Measurements from ENCODE around the gene GAB2.

The GAB2 gene

DNA sequence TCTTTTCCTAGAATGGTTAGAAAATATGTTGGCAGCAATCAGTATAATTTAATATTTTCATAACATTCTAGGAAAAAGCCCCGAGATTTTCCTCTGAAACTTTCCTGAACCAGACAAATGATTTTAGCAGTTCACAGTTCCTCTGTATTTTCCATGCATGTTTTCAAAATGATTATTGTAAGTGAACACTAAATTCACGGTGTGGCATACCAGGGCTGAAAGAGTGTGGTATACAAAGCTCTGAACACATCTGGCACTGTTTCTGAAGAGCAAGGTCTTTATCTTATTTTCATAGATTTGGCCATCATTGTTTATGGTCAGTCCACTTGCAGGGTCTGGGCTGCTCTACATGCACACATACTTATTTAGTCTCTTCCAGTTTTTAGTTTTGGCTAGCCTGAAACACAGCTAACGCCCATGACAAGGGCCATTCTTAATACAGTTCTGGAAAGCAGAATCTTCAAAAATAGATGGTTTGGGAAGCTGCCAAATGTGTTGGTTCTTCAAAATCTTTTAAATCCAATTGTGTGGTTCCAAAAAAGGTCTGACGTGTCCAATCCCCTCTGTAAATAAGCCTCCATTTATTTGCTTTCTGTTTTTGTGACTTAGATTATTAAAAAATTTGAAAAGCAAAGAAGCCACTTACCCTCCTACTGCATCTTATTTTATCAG, 7.9 kb upstream of the GAB2 start:
- Histone ChIP-seq H3K27me3 (ENCODE audit: control insufficient read depth, insufficient read depth, low read length) (no peaks in the 10 kb centered on the region), H3K36me3 (ENCODE audit: control insufficient read depth, insufficient read depth, low read length) (no peaks in the 10 kb centered on the region), H3K9me3 (ENCODE audit: control insufficient read depth, low read length) (no peaks in the 10 kb centered on the region), H3K4me1 (ENCODE audit: control insufficient read depth, insufficient read depth, low read length) (no peaks in the 10 kb centered on the region), H3K9ac (ENCODE audit: low read length) (no peak overlapping the region), H3K4me3 (ENCODE audit: low read length) (no peak overlapping the region)

DNA sequence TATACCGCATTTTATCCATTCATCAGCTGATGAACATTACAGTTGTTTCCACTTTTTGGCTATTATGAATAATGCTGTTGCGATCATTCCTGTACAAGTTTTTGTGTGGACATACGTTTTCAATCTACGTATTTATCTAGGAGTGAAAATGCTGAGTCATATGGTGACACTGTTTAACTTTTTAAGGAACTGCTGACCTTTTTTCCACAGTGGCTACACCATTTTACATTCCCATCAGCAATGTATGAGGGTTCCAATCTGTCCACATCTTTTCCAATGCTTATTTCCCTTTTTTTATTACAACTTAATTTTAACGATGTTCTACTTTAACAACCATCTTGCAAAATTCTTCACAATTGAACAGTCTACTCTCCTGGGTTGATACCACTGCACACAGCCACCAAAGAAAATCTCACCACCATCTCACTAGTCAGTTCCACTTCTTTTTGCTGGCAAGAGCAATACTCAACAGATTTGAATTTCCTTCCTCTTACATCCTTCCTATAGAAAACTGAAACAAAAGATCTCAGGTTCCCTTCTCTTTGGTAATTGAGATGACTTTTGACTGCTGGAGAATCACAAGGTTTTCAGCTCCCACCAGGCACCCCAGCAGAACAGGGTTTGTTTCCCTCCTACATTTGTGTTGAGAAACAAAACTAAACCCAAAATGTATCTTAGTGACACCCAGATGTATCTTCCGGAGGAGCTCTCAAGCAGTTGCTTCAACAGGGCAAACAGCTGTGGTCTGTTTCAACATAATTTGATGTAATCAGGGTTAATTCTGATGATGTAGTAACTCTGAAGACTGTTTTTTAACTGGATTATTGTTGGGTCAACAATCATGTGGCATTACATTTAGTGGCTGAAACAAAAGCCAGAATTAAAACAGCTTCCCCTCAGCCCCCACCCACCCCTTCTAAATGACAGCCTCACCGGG, 7.0 kb upstream of the GAB2 start:
- Histone ChIP-seq H3K9ac (ENCODE audit: low read length) (no peak overlapping the region), H3K4me3 (ENCODE audit: low read length) (no peak overlapping the region), H3K4me1 (ENCODE audit: control insufficient read depth, insufficient read depth, low read length) (peaks cover 1% of the 10 kb centered on the region), H3K9me3 (ENCODE audit: control insufficient read depth, low read length) (no peaks in the 10 kb centered on the region), H3K27me3 (ENCODE audit: control insufficient read depth, insufficient read depth, low read length) (no peaks in the 10 kb centered on the region), H3K36me3 (ENCODE audit: control insufficient read depth, insufficient read depth, low read length) (no peaks in the 10 kb centered on the region)

DNA sequence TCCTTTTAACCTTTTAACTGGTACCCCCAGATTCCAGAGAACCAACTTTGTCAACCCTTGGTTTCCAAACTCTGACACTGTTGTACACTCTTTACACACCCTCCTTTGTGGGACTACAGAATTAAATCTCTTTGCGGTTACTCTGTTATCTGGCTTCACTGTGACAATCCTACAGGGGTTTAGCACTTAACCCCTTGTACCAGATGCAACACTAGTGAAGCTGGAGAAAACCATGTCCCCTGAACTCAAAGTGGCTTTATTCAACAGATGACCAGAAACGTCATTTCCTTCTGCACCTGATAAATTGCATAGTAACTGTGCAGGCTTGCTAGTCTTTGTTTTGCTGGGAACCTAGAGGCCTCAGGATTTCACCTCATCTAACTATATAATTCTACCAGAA, 5.6 kb upstream of the GAB2 start:
- Histone ChIP-seq H3K4me1 (ENCODE audit: control insufficient read depth, insufficient read depth, low read length) (peaks cover 10% of the 10 kb centered on the region), H3K36me3 (ENCODE audit: control insufficient read depth, insufficient read depth, low read length) (no peaks in the 10 kb centered on the region), H3K9me3 (ENCODE audit: control insufficient read depth, low read length) (no peaks in the 10 kb centered on the region), H3K4me3 (ENCODE audit: low read length) (no peak overlapping the region), H3K27me3 (ENCODE audit: control insufficient read depth, insufficient read depth, low read length) (no peaks in the 10 kb centered on the region), H3K9ac (ENCODE audit: low read length) (no peak overlapping the region)

DNA sequence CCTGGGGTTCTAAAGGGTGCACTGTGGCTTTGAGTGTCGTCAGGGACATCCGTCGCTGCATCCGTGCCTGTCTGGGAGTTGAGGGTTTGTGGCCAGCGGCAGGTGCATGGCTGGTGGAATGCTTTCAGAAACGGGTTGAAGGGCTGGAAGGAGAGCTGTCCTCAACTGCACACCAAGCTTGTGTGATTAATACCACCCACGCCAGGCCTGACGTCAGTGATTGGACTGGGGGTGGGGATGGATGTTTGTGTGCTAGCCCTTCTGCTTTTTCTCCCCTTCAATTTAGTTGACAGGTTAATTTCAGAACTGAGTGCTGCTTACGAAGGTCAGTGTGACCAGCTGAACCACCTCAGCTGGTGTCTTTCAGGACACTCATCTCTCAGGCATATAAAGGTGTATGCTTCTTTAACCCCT, 3.2 kb upstream of the GAB2 start:
- Histone ChIP-seq H3K9me3 (ENCODE audit: control insufficient read depth, low read length) (no peaks in the 10 kb centered on the region), H3K4me3 (ENCODE audit: low read length) (no peak overlapping the region), H3K9ac (ENCODE audit: low read length) (no peak overlapping the region), H3K36me3 (ENCODE audit: control insufficient read depth, insufficient read depth, low read length) (no peaks in the 10 kb centered on the region), H3K27me3 (ENCODE audit: control insufficient read depth, insufficient read depth, low read length) (no peaks in the 10 kb centered on the region), H3K4me1 (ENCODE audit: control insufficient read depth, insufficient read depth, low read length) (peaks cover 10% of the 10 kb centered on the region)

DNA sequence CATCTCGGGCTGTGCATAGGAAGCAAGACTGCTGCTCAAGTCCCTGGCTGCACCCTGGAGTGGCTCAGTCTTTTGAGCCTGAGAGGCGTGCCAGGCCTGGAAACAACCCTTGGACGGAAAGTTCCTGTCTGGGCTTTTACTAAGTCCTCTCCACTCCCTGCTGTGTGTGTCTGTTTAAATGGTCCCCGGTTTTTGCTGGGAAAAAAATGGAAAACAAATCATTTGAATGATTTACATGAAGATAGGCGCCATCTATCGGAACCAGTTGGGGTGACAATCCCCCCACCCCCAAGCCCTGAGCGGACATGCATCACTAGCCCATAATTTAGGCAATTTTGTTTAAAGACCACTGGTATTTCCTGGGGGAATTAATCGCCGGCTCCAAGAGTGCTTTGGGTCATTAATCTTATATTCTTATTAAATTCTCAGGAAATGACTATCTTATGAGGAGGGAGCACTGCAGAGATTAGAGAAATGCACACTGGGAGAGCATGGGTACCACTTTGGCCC, 2.7 kb upstream of the GAB2 start:
- Histone ChIP-seq H3K36me3 (ENCODE audit: control insufficient read depth, insufficient read depth, low read length) (no peaks in the 10 kb centered on the region), H3K4me3 (ENCODE audit: low read length) (no peak overlapping the region), H3K27me3 (ENCODE audit: control insufficient read depth, insufficient read depth, low read length) (no peaks in the 10 kb centered on the region), H3K4me1 (ENCODE audit: control insufficient read depth, insufficient read depth, low read length) (peaks cover 10% of the 10 kb centered on the region), H3K9me3 (ENCODE audit: control insufficient read depth, low read length) (no peaks in the 10 kb centered on the region), H3K9ac (ENCODE audit: low read length) (peak overlapping the region; percentile 13)

DNA sequence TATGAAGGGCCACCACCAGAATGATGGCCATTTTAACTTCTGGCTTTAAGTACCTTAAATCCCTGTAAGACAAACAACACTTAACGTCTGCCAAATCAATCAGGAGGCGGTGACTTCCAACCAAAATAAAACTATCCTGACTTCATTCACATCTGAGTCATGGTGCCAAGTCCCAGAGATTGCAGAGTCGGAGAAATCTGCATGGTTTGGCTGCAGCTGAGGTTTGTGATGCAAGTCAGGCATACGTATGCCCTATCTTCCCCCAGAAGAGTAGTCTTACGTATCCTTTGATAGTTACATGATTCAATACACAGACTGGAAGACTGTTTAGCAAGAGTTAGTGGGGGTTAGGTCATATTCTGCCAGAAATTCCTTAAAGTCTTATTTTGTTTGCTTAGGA, 1.7 kb upstream of the GAB2 start:
- Histone ChIP-seq H3K9me3 (ENCODE audit: control insufficient read depth, low read length) (no peaks in the 10 kb centered on the region), H3K9ac (ENCODE audit: low read length) (no peak overlapping the region), H3K4me1 (ENCODE audit: control insufficient read depth, insufficient read depth, low read length) (peaks cover 10% of the 10 kb centered on the region), H3K4me3 (ENCODE audit: low read length) (no peak overlapping the region), H3K27me3 (ENCODE audit: control insufficient read depth, insufficient read depth, low read length) (no peaks in the 10 kb centered on the region), H3K36me3 (ENCODE audit: control insufficient read depth, insufficient read depth, low read length) (no peaks in the 10 kb centered on the region)

DNA sequence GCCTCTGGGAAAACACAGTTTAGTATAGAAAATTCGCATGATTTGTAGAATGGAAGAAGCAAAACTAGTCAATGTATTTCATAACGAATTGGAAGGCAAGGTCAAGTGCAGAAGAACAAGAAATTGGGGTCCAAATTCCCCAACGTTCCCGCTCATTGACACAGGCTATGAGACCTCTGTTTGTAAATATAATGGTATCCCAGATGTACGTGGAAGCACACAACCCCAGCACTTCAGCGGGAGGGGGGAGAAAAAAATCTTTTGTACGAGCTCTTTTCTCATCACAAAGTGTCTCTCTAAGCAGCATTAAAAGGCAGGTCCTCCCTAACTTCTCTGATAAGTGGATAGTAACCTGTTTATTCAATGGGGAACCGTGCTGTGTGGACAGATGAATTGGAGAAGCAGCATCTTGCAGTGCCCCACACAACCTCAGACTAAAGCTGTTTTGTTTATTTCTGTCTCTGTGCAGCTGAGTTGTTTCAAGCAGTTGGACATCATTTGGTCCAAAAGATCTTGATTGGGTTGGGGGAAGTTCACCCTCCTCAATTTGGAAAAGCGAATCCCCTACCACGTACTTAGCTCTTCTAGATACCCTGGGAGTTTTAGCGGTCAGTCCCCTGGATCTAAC, 1.1 kb upstream of the GAB2 start:
- peak overlapping the region; percentile 21 for H3K4me3 ChIP-seq (ENCODE audit: low read length)
- H3K27me3 ChIP-seq (ENCODE audit: control insufficient read depth, insufficient read depth, low read length), result no peaks in the 10 kb centered on the region
- peak overlapping the region; percentile 83 for H3K9ac ChIP-seq (ENCODE audit: low read length)
- peaks cover 10% of the 10 kb centered on the region for H3K4me1 ChIP-seq (ENCODE audit: control insufficient read depth, insufficient read depth, low read length)
- no peaks in the 10 kb centered on the region for H3K36me3 ChIP-seq (ENCODE audit: control insufficient read depth, insufficient read depth, low read length)
- H3K9me3 ChIP-seq (ENCODE audit: control insufficient read depth, low read length), result no peaks in the 10 kb centered on the region

DNA sequence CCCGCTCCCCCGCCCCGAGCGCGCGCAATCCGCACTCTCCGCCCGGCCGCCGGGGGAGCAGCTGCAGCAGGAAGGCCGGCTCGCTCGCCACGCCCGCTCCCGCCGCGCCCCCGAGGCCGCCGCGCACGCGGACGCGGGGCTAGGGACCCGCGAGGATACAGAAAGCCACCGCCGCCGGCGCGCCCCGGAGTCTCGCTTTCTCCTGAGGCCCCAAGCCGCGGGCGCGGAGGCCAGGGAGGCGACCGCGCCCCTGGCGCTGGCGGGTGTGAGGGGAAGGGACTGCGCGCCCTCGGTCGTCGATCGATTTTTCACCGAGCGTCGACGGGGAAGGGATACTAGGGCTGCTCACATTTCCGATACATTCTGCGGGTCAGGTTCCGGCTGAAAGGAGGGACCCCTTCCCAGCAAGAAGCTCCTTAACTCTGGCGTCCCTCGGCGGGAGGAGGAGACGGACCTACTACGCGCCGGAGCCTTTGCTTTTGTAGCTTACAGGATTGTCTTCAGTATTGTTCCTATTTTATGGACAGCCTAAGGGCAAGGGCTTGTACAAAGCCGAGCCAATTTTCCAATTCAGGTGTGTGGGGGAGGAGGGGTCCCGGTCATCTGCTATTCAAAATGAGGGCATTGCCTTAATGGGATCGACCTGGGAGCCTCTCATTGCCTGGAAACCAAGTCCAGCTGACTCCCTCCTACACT, 416 bp upstream of the GAB2 start:
- H3K9me3 ChIP-seq (ENCODE audit: control insufficient read depth, low read length), result no peaks in the 10 kb centered on the region
- no peaks in the 10 kb centered on the region for H3K27me3 ChIP-seq (ENCODE audit: control insufficient read depth, insufficient read depth, low read length)
- H3K4me3 ChIP-seq (ENCODE audit: low read length), result peak overlapping the region; percentile 21
- H3K9ac ChIP-seq (ENCODE audit: low read length), result peak overlapping the region; percentile 83
- H3K36me3 ChIP-seq (ENCODE audit: control insufficient read depth, insufficient read depth, low read length), result no peaks in the 10 kb centered on the region
- peaks cover 10% of the 10 kb centered on the region for H3K4me1 ChIP-seq (ENCODE audit: control insufficient read depth, insufficient read depth, low read length)

DNA sequence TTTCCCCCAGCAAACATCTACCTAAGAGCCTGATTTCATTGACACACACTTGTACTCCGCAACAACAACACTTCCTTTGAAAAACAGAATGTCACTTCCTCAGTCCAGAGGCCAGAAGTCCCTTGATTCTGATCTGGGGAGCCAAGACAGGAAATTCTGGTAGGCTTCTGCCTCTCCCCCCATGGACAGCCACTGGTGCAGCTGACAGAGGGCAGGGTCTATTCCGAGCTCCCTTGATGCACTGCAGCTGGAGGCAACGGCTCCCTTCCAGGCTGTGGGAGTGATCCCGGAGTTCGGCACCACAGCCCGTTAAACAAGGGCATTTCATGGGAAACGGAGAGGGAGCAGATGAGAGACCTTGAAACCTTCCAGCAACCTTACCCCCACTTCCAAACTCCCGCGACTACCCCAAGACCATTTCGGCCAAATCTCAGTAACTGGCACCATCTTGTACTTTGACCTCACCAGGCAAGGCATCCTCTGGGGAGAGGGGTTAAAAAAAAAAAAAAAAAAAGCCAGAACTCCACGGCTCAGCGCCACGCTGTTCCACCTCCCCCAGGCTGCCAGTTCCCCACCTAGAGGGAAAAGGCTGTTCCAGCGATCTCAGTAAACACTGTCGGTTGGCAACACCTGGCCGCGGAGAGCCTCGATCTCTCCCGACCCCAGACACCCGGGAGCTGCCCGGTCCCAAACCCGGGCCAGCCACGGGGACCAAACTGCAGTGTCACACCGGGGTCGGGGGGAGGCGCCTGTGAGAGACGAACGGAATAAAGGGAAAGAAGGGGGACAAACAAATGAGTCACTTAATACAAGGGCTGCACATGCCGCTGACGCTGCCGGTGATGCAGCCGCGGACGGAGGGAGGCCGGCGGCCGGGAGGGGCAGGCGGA, 1.1 kb downstream of the GAB2 start:
- no peaks in the 10 kb centered on the region for H3K27me3 ChIP-seq (ENCODE audit: control insufficient read depth, insufficient read depth, low read length)
- peak overlapping the region; percentile 77 for H3K9ac ChIP-seq (ENCODE audit: low read length)
- H3K4me3 ChIP-seq (ENCODE audit: low read length), result peak overlapping the region; percentile 57
- no peaks in the 10 kb centered on the region for H3K36me3 ChIP-seq (ENCODE audit: control insufficient read depth, insufficient read depth, low read length)
- H3K9me3 ChIP-seq (ENCODE audit: control insufficient read depth, low read length), result no peaks in the 10 kb centered on the region
- H3K4me1 ChIP-seq (ENCODE audit: control insufficient read depth, insufficient read depth, low read length), result peaks cover 10% of the 10 kb centered on the region

DNA sequence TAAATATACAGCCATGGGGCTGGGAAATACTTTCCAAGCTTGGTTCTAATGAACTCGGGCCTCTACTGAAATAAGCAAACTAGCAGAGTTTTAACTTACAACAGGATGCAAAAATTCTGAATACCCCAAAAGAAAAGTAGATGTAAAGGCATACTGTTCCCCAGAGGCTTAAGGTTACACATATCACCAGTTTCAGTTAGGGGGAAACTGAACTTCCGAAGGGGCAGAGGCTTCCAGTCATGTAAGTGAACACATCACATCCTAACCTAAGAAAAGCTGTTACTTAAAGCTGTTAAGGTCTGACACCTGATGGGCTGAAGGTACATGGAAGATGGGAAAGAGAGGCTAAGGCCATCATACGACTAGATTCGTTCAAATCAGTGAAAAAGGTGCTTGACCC, 2.3 kb downstream of the GAB2 start:
- Histone ChIP-seq H3K4me3 (ENCODE audit: low read length) (no peak overlapping the region), H3K36me3 (ENCODE audit: control insufficient read depth, insufficient read depth, low read length) (no peaks in the 10 kb centered on the region), H3K9me3 (ENCODE audit: control insufficient read depth, low read length) (no peaks in the 10 kb centered on the region), H3K27me3 (ENCODE audit: control insufficient read depth, insufficient read depth, low read length) (no peaks in the 10 kb centered on the region), H3K4me1 (ENCODE audit: control insufficient read depth, insufficient read depth, low read length) (peaks cover 10% of the 10 kb centered on the region), H3K9ac (ENCODE audit: low read length) (no peak overlapping the region)
